CD4-positive, alpha-beta T cell treated with Interleukin-21 for 1 hour (primary cell): ENCODE results near the gene NTM.

Experiments
- DNase-seq: peaks from one replicate; pipeline ENCODE4 v3.0.0-alpha.2; 2020

The NTM gene

GRCh38 chr11:132206993-132207392 is 836.6 kb downstream of the NTM start:
- no peak for DNase-seq

- DNase-seq, result no peak
Measured at GRCh38 chr11:132208477-132209055, 838.2 kb downstream of the NTM start.

DNA sequence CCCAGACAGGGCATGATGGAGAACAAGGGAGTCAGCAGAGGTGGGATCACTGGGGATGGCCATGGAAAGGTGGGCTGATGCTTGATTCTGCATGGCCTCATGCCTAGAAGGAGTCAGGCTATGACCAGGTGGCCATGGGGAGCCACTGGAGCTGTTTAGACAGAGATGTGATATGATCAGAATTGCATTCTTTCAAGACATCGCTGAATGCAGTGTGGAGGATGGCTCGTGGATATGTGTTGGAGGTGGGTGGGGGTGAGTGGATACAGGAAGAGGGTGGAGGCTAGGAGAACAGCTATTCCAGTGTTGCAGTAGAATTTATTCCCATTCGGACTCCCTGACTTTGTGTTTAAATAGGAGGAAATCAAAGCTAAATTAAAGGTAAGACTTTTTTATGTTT is 841.1 kb downstream of the NTM start:
- no peak for DNase-seq

DNA sequence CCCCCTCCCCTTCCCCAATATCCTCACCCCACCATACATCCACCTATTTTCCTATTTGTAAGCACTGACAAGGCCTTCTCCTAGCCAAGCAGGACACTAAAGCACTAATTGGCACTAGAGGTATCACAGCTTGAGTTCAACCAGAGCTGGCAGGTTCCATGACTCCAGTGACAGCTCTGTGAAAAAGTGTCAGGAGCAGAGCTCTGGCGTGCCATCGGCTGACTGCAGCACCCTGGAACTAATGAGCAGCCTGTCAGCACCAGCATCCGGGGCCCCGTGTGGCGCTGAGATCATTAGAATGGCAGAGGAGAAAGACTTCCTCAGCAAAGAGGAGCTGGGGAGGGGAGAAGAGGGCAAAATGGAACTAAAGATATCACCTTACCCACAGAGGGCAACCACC is 847.4 kb downstream of the NTM start:
- no peak for DNase-seq

DNA sequence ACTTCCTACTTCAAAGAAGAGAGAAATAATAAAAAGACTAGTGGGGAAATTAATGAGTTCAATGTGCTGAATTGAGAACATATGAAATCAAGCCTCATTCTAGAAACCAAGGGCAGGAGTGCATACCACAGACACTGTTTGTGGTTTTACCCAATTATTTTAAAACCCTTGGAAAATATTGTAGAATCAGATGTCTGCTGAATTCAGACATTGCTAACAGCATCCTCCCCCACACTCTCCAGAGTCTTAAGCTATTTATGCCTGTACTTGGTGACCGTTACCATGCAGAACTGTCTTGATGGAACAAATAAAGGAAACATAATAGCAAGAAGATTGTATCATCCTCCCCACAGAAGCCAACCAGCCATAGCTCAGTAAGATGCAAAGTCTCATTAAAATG is 850.1 kb downstream of the NTM start:
- DNase-seq, result no peak

DNA sequence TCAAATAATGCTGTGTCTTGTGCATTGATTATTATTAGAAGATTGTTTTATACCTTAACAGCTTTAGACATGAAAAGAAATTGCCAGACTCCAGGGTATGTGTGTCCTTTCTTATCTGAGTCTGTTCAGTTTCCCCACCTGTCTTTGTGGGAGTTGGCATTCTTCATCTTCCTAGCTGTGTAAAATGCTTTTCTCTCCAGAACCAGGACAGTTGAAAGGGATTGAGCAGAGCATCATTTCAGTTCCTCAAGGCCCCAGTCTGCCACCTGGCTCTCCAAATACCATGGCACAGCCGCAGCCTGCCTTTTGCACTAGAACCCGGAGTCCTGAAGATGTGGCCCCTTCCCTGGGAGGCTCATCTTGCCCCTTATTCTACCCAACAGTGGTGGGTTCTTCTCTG is 851.9 kb downstream of the NTM start:
- no peak for DNase-seq

GRCh38 chr11:132226522-132226921 is 856.1 kb downstream of the NTM start:
- DNase-seq, result no peak

GRCh38 chr11:132228746-132229325 is 858.4 kb downstream of the NTM start:
- no peak for DNase-seq

- no peak for DNase-seq
Measured at GRCh38 chr11:132231656-132232347, 861.4 kb downstream of the NTM start.

GRCh38 chr11:132234878-132235277 is 864.5 kb downstream of the NTM start:
- DNase-seq, result no peak

GRCh38 chr11:132237781-132238180 is 867.4 kb downstream of the NTM start:
- no peak for DNase-seq

- DNase-seq, result no peak
Measured at GRCh38 chr11:132238331-132238866, 868.0 kb downstream of the NTM start.

GRCh38 chr11:132240374-132240773 is 870.0 kb downstream of the NTM start:
- no peak for DNase-seq

- no peak for DNase-seq
Measured at GRCh38 chr11:132242632-132243031, 872.2 kb downstream of the NTM start.

DNA sequence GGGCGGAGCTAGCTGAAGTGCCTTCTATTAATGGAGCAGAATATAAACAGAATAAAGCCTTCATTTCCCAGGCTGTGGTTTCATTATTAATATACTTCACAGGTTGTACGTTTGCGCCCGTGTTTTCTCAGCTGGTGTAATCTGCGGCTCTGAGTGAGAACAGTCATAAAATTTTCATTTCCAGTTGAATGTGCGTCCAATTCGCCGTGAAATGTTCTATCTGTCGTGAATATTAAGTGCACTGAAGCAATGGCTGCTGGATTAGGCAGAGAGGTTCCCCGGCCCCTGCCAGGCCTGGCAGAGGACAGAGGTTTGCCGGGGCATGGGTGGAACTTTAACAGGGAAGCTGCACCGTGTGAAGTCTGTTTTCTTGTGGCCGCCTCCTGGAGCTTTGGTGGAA is 874.4 kb downstream of the NTM start:
- no peak for DNase-seq

GRCh38 chr11:132245403-132246385 is 875.3 kb downstream of the NTM start:
- DNase-seq, result no peak

GRCh38 chr11:132248580-132248979 is 878.2 kb downstream of the NTM start:
- no peak for DNase-seq

GRCh38 chr11:132249256-132249655 is 878.8 kb downstream of the NTM start:
- no peak for DNase-seq

GRCh38 chr11:132251061-132251460 is 880.6 kb downstream of the NTM start:
- no peak for DNase-seq

- DNase-seq, result no peak
Measured at GRCh38 chr11:132253469-132254264, 883.3 kb downstream of the NTM start.

DNA sequence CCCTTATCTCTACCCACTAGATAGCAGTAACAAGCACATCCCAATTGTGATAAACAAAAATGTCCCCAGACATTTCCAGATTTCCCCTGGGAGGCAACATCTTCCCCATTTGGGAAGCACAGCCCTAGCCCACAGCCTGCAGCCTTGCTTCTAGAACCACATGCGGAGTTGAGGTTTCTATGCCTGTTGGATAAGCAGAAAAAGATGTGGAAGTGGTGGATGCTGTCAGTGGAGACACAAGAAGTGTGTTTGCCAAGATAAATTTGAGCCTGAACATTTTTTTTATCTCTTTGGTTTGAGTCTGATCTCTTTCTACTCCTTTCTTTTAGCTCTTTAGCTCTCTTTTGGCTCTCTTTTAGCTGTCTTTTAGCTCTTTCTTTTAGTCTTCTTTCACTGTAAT is 884.5 kb downstream of the NTM start:
- no peak for DNase-seq
